GM19397 (cell line): ENCODE data around the gene CORIN.

Experiments used
- ATAC-seq: cut with Tn5 transposase; IDR thresholded peaks from one replicate; pipeline ENCODE4 v1.9.1; 2021; ENCODE audit warnings: mild to moderate bottlenecking, moderate library complexity; ENCODE audit not compliant: unreplicated experiment

CORIN gene

DNA sequence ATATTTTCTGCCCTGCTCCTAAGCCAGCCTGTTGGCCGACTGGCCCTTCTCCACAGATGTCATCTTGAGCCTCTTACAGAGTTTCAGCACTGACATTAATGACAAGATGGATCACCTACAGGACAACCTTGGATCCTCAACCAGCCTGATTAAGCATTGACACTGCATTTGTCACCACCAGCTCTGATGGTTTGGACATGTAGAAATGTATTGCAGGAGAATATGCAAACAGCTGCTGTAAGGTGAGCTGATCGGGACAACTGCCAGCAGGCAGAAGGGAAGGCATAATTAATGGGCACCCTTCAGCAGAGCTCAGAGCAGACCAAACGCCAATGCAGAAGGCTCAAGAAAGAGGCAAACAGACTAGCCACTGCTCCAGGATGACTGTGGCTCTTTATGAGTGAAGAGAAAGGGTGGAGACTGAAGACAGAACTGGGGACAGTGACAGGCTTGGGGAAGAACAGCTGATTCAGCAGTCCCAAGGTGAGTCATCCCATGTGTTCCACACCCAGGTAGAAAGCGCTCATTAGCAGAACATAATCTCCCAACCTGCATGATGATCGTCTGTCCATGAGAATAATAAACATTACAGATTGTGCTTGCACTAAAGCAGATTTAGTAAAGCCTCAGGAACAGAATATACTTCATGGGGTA is 6.7 kb downstream of the CORIN start:
- ATAC-seq: no peak

DNA sequence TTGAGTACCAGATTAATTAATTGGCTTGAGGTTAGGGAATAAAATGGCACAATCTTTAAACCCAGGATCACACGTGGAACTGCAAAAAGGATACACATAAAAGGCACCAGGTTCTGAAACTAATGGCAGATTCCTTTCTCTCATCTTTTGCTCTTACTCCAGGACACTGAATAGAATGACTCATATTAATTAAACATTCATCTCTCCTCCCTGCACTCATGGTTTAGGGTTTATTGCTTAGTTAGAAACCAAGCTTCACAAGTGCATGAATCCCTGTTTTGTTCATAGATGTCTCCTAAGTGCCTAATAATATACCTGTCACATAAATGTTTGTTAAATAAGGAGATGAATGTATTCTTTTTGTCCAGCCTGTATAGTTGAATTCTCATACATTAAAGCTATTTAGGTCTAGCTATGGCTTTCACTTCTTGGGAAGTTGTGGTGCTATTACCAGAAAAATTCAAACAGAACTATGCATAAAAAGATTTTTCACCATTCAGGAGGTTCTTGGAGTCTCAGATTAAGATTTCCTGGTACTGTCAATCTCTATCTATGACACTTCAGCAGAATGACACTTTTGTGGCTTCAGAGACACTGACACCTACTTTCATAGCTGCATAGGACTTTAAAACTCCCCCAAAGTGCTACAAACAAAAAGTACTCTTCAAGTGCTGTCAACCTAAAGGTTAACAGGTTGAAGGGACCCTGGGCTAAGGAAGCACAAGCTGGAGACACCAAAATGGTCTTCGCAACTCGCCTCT is 7.4 kb downstream of the CORIN start:
- no peak for ATAC-seq

- no peak for ATAC-seq
Measured at GRCh38 chr4:47829438-47829837, 8.4 kb downstream of the CORIN start.

DNA sequence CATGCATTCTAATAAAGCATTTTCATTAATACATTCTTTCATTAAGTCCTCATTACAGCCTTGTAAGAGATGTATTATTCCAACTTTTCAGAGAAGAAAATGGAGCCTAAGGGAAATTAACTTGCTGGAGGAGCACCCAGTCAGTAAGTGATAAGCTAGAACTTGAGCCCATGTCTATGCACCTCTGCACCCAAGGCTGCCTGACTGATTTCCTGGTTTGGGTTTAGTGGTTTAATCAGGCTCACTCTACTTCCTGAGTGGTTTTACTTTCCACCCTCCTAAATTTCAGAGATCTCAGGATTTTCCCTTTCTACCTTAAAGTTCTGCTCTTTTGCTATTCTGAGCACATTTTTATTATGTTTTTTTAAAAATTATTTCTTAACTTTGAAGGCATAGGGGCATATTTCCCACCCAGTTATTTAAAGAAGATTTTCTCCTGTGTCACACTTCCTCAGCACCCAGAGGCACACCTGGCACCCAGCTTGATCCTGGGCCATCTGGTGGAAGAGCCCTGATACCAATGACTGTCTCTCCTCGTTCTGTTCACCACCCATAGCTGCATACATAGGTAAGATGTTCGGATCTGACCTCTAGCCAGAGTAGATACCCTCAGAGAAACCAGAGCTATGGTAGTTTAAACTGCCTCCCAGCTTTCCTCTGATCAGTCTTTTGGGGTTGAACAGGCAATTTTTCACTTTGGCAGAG is 10.4 kb downstream of the CORIN start:
- no peak for ATAC-seq

DNA sequence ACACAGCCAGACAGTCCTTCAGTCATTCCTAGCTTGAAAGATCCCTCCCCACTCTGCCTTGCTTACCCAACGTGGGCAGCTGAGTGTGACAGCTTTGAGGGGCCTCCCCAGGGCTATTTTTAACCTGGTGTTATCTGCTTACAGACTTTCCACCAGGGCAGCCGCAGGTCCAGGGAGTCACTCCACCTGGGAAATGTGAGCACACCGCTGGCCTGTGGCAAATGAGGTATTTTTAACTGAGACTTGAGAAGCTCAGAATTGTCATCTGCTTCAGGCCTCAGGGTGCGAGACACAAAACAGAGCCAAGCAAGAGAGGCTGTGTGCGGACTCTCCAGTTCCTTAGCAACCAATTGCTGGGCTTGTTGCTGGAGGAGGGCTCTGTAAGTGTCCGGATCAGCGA is 13.0 kb downstream of the CORIN start:
- no peak for ATAC-seq

- no peak for ATAC-seq
Measured at GRCh38 chr4:47819178-47819577, 18.7 kb downstream of the CORIN start.

- no peak for ATAC-seq
Measured at GRCh38 chr4:47817275-47817674, 20.6 kb downstream of the CORIN start.

DNA sequence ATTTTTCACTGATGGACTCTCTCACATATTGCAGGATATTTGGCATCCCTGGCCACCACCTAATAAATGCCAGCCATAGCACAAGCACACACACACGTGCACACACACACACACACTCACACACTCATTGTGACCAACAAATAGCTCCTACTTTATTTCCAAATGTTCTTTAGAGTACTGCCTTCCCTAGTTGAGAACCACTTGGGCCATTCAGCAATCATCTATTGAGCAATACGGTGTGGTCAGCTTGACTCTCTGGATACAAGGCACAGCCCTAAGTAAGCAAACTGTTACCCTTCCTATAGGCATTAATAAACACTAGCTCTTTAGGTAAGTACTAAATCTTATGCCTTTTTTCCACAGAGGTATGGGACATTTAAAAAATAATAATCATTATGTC is 21.1 kb downstream of the CORIN start:
- no peak for ATAC-seq

- no peak for ATAC-seq
Measured at GRCh38 chr4:47814618-47815295, 23.1 kb downstream of the CORIN start.

DNA sequence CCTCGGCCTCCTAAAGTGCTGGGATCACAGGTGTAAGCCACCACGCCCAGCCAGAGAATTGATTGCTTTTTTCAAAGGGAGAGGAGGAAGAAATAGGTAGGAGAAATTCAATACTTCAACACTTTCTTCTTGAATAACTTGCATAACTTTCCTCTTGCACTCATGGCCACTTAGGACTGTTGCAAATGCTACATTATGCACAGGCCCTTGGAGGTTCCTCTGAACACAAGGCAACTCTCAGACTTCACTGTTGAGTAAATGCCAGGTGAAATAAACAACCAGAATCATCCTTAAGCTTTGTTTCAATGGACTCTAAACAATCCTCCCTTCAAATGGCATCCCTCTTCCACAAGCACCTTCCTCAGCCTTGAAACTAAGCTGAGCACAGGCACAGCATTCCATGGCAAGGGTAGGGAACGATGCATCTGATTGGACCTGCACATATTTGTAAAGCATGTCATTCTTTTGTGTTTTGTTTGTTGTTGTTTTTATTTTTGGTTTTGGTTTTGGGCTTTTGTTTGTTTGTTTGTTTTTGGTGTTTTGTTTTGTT is 28.1 kb downstream of the CORIN start:
- ATAC-seq: no peak

- ATAC-seq: no peak
Measured at GRCh38 chr4:47804598-47804997, 33.3 kb downstream of the CORIN start.

- ATAC-seq: no peak
Measured at GRCh38 chr4:47801481-47802002, 36.3 kb downstream of the CORIN start.

GRCh38 chr4:47798165-47798564 is 39.7 kb downstream of the CORIN start:
- no peak for ATAC-seq

DNA sequence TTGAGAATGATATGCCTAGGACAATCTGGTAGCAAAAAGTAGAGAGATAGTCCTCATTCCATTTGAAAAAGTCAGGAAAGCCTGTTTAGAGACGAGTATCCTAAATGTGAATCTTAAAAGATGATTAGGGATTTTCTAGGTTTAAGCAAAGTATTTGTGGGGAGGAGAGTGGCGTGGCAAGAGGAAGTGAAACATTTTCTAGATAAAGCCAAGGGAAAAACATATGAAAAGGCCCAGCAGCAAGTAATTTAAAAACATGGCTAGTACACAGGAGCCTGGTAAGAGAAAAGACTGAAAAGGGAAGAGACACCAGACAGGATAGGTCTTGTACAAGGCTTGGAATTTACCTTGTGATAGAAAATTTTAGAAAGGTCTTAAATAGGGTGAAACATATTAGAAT is 45.9 kb downstream of the CORIN start:
- no peak for ATAC-seq

DNA sequence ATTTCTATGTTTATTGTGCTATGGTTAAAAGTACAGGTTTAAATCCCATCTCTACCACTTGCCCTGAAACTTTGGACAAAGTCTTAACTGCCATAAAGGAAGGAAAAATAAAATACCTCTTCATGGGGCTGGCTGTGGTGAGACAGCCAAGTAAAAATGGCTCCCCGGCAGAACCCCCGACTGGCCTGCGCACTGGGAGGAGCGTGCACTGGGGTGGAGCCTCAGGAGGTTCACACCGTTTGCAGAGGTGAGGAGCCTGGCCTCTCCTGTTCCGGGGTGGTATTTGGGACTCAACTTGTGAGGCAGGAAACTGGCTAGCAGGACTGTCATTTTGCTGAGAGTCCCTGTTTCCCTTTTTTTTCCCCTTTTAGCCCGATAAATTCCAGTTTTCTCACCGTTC is 47.8 kb downstream of the CORIN start:
- ATAC-seq: no peak

- ATAC-seq: no peak
Measured at GRCh38 chr4:47788126-47788525, 49.7 kb downstream of the CORIN start.

DNA sequence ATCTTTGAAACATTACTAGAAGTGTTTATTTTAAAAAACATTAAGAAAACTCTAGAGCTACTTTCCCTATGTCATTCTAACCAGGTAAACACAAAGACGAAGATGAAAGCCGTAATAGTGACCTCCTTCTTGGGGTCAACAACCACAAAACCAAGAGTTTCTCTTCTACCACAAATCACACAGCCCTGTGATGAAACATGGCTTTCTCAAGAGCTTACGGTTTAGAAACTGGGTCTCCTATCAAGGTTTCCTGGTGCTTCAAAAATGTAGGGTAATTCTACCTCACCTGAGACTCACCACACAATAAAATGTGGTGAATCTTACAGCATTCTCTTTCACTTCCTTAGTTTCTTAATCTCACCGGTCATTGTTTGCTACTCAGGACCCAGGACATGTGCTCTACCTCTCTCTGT is 50.9 kb downstream of the CORIN start:
- peak; percentile 72 for ATAC-seq

DNA sequence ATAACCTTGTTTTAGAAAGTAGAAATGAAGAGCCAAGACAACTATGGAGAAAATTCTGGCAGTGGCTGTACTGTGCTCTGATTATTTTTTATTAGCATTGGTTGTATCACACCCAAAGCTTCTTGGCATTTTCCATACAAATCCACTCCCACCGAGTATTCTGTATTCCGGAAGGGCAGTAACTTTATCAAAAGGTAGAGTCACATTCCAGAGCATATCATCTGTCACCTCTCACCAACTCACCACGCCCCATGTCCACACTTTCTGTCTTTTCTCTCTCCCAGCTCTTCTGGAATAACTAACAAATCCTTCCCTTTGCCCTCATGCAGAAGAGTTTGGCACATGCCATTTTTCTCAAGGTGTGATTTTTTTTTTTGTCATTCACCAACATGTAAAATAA is 52.7 kb downstream of the CORIN start:
- no peak for ATAC-seq

- no peak for ATAC-seq
Measured at GRCh38 chr4:47784222-47784621, 53.6 kb downstream of the CORIN start.

DNA sequence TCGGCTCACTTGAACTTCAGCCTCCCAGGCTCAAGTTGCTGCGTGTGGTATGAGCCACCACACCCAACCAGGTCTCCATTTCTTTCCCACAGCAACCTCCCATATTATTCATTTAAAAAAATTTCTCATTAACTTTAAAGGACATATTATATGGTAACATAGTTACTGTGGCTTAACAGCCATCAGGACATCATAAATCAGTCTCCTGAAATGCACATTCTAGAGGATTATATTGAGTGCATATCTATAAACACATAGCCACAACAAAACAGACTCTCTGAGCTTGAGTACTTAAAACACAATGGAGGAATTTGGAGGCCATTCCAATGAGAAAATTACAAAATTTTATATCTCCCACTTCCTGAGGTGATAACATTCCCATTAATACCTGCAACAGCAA is 61.5 kb downstream of the CORIN start:
- no peak for ATAC-seq

- no peak for ATAC-seq
Measured at GRCh38 chr4:47774079-47774478, 63.8 kb downstream of the CORIN start.
